GM18520 (cell line): ENCODE results near the gene TARM1.

ENCODE experiments used
- ATAC-seq: cut with Tn5 transposase; IDR thresholded peaks from one replicate; pipeline ENCODE4 v1.9.1; 2021; ENCODE audit not compliant: unreplicated experiment

TARM1 gene

DNA sequence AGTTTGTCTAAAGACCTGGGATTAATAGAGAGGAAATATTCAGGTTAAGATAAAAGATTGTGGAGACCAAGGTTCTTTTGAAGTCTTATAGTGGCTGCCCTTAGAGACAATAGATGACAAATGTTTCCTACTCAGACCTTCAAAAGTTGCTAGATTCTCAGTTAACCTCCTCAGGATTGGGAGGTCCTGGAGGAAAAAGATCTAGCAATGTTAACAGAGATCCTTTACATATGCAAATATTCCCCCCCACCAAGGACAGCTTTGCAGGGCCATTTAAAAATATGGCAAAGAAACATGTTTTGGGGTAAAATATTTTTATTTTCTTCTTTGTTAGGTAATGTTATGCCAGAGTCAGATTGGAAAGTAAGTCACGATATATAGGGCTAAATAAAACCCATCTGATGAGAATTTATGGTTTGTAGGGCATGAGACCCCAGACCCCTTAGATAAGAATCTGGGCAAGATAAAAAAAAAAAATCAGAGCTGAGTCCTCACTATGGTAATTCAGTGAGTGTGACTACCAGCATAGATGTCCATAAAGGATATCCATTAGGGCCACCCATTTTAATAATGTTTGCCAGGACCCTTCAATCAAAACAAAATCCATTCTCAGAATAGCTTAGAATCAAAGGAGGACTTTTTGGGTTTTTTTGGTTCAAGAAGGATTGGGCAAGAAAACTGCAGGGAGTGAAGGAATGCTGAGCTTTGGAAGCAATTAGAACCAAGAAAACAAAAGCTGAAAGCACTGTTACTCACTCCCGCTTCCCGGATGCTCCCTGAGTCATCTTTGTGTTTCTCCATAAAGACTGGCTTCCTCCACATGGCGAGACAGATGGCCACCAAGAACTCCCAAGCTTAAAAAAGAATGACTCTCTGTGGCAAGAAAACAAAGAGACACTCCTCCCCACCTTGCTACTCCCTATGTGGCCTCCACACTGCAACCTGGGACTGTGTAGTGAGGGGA lies 45.7 kb downstream of the TARM1 start:
- no peak for ATAC-seq

DNA sequence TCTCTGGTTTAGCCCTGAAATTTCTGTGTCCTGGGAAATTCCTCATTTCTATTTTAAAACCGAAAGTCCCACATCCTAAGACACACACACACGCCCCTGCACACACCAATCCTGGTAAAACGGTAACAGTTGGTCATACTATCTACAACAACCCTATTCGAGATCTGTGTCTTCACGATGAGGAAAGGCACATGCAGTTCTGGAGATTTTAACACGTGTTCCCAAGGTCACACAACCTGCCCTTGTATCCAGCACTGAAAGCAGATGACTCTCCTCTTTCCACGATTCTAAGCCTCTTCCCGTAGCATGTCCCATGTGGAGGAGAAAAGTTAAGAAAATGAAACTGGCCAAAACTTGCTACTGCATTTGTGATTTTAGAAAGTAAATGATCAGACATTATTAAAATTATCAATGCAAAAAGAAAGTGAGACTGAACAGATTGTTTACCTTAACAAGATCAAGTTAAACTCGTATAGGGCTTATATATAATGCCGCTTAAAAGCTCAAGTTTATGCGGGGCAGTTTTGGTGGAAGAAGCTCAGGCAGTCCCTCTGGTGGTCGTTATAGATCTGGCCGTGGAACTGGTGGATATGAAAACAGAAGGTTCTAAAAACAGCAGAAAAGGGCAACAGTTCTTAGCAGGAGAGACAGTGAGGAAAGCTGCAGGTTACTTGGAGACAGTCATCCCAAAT lies 50.1 kb downstream of the TARM1 start:
- ATAC-seq: no peak

DNA sequence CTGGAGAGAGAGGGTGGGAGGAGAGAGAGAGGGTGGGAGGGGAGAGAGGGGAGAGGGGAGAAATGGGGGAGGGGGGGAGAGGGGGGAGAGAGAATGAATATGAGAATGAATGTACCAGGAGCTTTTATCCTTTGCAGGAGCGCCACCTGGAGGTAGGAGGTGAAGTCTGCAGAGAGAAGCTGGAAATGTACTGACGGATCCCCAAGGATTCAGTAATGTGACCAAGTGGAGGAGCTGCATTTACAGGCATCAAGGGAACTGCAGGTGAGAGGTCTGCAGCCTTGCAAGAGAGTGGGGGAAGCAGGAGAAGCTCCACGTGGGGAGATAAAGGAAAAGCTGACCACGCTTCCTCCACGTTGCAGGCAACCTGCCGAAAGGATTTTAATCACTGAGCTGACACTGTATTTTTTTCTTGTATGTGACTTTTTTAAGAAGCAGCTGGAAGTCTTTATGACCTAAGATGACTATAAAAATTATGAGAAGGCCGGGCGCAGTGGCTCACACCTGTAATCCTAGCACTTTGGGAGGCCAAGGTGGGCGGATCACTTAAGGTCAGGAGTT lies 51.2 kb downstream of the TARM1 start:
- ATAC-seq: no peak

DNA sequence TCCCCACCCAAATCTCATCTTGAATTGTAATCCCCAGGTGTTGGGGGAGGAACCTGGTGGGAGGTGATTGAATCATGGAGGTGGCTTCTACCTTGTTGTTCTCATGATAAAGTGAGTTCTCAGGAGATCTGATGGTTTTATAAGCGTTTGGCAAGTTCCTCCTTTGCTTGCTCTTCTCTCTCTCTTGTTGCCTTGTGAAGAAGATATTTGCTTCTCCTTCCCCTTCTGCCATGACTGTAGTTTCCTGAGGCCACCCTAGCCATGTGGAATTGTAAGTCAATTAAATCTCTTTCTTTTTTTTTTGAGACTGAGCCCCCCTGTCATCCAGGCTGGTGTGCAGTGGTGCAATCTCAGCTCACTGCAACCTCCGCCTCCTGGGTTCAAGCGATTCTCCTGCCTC lies 51.9 kb downstream of the TARM1 start:
- ATAC-seq: no peak

DNA sequence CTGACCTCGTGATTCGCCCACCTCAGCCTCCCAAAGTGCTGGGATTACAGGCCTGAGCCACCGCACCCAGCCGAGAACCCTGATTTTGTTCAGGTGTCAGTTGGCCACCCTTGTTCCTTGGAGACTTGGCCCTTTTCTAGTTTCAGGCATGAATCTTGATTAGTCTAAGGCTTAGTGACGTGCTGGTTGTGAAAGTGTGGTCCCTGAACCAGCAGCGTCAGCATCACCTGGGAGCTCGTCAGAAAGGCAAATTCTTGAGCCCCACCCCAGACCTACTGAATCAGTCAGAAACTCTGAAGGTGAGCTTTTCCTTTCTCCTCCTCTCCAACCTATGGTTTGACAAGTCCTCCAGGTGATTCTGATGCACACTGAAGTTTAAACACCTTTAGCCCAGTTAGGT lies 54.5 kb downstream of the TARM1 start:
- no peak for ATAC-seq

DNA sequence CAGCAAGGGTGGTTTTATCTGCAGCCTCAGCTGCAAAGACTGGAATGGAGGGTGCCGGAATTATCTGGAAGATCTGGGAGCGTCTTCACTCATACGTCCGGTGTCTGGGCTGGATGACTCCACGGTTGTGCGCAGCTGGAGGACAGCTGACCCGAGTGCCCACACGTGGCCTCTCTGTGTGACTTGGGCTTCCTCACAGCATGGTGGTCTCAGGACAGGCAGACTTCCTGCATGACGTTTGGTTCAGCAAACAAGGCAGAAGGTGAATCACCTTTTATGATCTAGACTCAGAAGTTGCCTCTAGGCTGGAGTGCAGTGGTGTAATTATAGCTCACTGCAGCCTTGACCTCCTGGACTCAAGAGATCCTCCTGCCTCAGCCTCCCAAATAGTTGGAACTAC lies 56.5 kb downstream of the TARM1 start:
- no peak for ATAC-seq

DNA sequence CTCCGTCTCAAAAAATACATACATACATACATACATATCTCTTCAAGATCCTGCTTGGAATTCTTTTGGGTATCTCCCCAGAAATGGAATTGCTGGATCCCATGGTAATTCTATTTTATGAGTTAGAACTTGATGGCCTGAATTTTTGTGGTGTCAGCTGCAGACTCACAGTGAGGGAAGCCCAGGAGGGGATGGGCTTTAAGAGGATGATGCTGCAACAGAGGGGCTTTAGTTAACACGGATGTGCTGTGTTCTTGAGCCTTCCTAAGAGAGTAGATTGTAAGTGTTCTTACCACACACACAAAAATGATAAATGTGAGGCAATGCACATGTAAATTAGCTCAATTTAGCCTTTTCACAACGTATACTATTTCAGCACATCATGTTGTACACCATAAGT lies 58.0 kb downstream of the TARM1 start:
- no peak for ATAC-seq

DNA sequence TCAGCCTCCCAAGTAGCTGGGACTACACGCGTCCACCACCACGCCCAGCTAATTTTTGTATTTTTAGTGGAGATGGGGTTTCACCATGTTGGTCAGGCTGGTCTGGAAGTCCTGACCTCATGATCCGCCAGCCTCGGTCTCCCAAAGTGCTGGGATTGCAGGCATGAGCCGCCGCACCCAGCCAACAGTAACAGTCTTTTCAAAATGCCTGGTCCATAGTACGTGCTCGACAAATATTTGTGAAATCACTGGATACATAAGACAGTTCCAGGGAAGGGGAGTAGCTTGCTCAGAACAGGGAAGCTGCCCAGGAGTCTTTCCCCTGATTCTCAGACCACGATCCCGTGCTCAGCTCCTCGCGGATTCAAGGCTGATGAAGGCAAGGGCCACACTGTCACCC lies 59.2 kb downstream of the TARM1 start:
- no peak for ATAC-seq

DNA sequence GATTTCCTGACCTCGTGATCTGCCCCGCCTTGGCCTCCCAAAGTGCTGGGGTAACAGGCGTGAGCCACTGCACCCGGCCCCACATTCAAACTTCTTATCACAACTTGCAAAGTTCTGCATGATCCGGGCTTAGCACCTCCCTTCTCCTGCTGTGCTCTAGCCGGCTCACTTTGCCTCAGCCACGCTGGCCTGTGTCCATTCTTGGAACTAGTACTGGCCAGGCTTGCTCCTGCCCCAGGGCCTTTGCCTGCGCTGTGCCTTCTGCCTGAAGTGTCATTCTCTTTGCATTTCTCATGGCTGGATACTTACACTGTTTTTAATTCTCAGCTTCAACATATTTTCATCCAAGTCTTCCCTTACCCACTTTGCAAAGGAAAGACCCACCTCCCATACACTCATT lies 59.8 kb downstream of the TARM1 start:
- ATAC-seq: no peak
